IPS-11a (cell line): Measurements from ENCODE around the gene WDR7.
A peak's percentile ranks its signal among the peaks of the same experiment; 100 is the strongest.

Experiments
- H3K4me3 ChIP-seq: one replicate; pipeline ENCODE4 v1.5.1; 2013; ENCODE audit warnings: low read depth, low read length, control low read depth

The WDR7 gene

DNA sequence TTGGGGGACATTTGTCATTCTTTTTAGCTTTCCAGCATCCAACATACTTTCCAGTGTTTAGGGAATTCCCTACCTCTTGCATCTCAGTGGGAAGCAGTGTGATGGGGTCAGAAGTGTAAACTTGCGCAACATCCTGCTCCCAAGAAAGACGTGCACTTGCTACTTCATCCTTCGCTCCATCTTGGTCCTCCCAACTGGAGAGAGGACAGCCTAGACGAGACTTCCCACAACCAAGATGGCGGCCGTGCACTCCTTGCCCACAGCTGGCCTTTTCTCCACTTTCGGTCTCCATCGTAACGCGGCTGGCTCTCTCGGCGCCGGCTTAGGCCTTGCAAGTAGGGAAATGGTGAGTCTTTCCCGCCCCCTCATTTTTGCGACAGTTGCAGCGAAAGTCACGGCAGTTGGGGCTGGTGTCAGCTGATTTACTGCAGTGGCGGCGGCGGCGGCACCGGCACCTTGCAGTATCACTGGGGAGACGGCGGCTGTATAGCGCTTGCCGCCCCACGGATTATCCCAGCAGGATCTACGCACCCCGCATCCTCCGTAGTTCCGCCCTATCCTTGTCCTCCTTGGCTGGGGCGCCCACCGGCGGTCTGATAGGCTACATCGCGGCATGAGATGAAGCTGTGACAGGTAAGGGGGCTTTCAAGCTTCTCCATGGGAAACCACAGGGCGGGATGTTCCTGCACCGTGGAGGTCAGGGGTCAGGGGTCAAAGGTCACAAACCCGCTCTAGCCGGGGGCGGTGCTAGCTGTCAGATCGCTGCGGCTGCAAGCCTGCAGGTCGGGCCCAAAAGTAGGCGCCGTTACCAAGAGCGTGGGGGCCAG, at the start of gene WDR7:
Gene WDR7, plus strand, starts transcription at position 416 of the 827 bp plus-strand sequence. CDS start 21,157 bp downstream, outside the sequence.
- H3K4me3 ChIP-seq, result peak within 1 kb of the TSS; percentile 92

DNA sequence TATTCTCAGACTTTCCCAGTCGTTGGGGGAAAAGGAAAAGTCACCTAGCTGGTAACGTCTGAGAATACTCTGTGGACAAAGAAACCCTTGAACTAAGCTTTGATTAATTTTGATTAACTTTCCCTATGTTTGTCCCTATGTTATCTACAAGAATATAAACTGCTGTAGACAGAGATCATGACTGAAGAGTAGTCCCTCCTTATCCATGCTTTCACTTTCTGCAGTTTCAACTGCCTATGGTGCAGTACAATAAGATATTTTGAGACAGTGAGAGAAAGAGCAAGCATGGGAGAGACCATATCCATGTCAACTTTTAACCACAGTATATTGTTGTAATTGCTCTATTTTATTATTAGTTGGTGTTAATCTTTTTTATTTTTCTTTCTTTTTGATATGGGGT, 44.5 kb upstream of the WDR7 start:
- H3K4me3 ChIP-seq, result no peak overlapping the region

DNA sequence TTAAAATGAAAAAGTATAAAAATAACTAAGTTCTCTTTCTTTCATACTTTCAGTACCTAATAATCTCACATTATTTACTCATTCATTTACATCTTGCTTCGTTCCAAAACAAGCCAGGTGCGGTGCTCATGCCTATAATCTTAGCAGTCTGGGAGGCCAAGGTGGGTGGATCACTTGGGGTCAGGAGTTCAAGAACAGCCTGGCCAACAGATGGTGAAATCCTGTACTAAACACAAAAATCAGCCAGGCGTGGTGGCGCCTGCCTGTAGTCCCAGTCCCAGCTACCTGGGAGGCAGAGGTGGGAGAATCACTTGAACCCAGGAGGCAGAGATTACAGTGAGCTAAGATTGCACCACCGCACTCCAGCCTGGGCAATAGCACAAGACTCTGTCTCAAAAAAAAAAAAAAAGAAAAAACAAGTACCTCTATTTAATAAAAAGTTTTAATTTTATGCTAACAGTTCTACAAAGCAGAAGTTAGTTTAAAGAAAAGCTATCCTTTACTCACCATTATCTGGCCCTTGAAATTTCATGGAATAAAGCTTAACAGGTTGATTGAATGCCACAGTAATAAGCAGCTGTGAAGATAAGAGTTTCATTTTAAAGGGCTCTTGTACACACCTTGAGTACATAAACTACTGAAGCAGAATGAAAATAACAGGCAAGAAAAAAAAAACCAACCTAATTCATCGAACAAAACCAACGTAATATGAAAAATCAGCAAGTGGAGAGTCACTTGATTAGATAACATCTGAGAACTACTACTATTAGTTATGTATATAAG, 35.2 kb upstream of the WDR7 start:
- H3K4me3 ChIP-seq, result no peak overlapping the region

DNA sequence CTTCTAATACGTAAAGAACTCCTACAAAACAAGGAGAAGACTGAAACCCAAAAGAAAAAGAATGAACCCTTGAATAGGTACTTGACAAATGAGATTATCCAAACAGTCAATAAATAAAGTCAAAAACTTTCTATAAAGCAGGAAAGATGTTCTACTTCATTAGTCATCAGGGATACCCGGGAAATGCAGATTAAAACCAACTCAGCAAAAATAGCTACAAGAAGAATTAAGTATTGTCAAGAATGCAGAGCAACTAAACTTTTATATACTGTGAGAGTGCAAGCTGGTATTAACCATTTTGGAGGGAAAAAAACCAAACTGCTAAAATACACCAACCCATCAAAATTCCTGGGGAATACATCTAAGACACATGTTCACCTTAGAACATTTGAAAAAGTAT, 23.2 kb upstream of the WDR7 start:
- no peak overlapping the region for H3K4me3 ChIP-seq

DNA sequence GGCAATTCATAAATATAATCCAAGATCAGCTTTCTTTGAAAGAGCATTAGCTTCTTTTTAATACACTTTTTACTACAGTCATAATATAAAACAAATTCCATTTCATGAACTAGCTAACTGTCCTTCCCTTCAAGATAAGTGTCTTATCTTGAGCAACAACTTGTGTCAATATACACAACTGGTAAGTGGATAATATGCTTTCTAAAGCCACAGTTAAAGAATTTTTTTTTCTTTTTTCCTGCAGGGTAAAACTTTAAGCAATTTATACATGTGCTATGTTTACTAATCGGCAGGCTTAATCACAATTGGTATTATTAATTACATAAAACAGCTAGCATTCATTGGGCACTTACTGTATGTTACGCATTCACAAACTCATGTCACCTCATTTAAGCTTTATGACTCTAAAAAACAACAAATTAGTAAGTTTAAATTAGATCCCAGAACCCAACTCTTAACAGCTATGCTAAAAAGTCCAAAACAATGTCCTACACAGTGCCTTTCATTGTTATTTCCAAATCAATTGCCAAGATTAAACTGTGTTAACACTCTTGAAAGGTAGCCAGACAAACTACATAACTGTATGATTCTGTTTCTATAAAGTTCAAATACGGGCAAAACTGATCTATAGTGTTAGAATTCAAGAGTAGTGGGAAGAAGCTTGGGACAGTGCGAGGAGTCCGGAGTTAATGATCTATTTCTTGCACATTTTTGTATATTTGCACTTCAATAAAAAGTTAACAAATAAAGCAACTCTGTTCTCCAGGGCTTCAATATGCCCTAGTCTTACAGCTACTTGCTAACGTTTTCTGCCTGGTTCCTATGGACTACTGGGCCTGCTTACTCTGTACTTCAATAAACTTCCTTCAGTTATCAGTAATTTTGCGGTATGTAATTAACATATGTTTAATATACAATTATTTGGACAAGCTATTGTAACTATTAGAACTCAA, 18.8 kb upstream of the WDR7 start:
- no peak overlapping the region for H3K4me3 ChIP-seq

DNA sequence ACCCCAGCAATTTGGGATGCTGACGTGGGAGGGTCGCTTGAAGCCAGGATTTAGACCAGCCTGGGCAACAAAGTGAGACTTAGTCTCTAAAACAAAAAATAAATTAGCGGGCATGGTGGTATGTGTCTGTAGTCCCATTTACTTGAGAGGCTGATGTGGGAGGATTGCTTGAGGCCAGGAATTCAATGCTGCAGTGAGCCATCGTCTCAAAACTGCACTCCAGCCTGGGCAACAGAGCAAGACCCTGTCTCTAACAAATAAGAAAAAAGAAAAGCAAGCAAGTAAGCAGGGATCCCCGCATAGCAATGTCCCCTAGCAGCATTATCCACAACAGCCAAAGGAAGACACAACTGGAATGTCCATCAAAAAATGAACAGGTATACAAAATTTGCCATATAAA, 16.2 kb upstream of the WDR7 start:
- H3K4me3 ChIP-seq, result no peak overlapping the region

DNA sequence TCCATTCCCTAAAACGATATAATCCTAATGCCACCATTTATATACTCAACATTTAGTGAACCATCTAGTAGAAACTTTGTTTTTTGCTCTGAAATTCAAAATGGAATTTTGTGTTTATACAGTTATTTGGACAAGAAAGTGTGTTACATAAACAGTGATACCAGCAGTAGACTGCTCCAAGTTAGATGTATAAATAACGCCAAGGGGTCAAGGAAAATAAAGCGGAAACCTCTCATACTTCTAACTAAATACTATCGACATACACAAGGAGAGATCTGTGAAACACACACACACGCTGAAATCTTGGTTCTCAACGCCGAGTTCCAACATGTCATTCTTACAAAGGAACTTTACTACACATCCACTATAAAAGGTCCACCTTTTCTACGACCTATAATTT, 14.0 kb upstream of the WDR7 start:
- H3K4me3 ChIP-seq, result peak overlapping the region; percentile 96

DNA sequence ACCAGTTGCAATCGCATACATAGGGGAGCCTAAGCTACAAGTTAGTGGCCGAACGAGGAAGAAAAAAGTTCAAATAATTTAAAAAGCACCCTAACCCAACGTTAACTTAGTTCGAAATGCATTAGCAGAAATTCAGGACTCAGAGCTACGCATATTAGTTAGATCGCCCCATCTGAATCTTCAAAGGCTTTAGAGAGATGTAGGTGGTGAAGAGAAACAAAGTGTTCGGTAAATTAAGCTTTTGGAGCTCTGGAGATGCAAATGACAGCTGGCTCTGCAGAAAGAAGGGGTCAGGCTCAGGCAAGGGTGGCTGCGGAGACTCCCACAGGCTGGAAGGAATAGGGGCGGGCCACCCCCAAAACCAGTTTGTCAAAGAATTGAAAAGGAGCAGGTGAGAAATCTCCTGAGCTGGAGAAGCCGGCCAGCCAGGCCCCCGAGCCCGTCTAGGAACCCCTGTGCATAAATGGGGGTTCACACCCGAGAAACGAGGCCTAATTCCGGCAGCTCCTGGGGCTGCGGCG, 13.4 kb upstream of the WDR7 start:
- H3K4me3 ChIP-seq, result peak overlapping the region; percentile 96

DNA sequence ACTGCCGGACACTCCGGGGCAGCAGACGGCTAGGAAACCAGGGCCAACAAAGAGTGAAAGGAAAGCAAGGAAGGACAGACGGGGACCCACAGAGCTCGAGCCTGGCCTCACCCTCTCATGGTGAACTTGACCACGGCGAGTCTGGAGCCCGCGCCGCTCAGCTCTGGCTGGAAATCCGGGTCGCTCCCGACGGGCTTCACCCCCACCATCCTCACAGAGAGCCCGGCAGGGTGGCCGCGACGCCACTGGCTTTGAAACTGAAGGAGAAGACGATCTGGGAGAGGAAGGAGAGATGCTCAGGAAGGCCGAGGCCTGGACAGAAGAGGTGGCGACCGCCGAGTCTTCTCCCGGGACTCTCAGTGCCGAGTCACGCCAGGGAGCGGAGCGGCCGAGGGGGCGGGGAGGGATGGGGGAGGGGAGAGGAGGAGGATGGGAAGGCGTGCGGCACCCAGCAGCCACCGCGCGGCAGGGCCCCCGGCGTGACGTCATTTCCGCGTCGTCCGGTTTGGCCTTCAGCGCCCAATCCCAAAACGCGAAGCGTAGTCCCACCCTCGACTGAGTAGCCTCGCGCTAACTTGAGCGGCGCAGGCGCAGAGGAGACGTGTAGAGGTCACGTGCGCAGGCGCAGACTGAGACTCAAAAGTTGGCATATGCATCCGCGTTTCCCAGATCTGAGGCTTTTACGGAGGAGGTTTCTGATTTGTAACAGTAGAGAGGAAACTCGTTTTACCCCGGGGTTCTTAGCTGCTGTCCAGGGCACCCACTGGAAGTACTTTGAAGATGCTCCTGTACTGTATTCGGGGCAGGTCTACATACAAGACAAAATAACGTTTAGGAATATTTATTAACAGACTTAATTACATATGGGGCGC, 12.7 kb upstream of the WDR7 start, which contains the start of gene TXNL1:
Gene TXNL1, minus strand, starts transcription at position 361 of the 872 bp plus-strand sequence. Its CDS starts 152 bp downstream, at position 209.
- H3K4me3 ChIP-seq, result peak within 1 kb of the TSS; percentile 96

DNA sequence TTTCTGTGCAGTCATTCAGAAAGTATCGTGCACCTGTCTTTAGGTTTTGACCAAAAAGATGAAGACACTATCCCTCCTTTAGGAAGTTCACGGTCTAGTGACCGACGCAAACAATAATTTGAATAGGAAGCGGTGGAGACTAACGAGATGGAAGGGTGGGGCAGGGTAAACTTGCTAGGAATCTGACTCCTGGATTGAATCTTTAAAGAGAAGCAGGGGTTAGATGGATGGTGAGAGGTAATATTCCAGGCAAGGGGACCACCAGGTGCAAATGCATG, 12.1 kb upstream of the WDR7 start:
- peak overlapping the region; percentile 43 for H3K4me3 ChIP-seq

DNA sequence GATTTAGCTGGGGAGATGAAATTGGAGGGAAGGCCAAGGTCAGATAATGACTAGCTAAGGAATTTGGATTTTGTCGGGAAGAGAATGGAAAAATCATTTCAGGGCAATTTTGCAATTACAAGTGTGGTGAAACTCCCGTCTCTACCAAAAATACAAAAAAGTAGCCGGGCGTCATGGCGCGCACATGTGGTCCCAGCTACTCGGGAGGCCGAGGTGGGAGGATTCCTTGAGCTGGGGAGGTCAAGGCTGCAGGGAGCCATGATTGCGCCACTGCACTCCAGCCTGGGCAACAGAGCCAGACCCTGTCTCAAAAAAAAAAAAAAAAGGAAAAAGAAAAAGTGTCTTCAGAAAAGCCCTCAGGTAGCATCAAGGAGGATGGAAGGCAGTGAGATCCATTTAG, 11.6 kb upstream of the WDR7 start:
- no peak overlapping the region for H3K4me3 ChIP-seq

DNA sequence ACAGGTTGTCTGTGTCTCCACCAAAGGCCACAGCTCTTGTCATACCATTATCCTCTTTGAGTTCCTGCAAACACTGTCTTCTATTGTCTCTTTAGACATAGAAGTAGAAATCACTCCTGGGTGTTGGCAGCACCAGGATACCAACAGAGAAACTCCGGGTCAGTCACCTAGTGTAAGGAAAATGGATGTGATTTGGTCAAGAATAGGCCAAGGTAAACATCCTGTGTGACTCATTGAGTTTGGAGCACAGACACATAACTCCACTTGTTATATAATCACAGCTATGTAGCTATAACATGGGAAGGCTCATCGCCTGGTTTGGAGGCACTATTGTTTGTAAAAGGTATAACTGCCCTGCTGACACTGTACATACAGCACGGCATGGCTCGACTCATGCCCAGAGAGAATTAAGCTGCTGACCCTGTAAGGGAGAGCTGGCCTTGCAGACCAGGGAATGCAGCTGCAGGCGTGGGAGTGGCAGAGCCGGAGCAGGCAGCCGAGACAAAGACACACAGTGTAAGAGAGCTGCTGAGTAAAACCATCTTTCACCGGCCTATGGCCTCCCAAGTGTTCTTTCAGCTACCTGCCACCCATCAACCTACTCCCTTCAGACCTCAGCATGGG, 9.3 kb upstream of the WDR7 start:
- H3K4me3 ChIP-seq, result no peak overlapping the region

DNA sequence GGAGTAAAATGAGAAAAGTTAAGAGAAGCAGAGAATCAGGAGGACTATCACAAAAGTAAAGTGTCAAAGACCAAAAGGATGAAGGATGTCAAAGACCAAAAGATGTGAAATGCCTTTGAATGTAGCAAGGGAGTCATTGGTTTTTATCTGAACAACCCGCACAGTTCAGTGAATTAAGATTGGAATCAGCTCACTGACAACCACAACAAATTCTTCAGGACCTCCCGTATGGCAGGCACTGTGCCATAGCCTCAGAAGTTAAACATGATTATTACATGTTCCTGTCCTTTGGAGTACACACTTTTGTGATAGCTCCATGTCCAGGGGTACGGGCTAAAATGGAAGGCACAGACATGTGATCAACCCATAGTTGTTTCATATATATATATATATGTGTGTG, 7.8 kb upstream of the WDR7 start:
- H3K4me3 ChIP-seq, result no peak overlapping the region

DNA sequence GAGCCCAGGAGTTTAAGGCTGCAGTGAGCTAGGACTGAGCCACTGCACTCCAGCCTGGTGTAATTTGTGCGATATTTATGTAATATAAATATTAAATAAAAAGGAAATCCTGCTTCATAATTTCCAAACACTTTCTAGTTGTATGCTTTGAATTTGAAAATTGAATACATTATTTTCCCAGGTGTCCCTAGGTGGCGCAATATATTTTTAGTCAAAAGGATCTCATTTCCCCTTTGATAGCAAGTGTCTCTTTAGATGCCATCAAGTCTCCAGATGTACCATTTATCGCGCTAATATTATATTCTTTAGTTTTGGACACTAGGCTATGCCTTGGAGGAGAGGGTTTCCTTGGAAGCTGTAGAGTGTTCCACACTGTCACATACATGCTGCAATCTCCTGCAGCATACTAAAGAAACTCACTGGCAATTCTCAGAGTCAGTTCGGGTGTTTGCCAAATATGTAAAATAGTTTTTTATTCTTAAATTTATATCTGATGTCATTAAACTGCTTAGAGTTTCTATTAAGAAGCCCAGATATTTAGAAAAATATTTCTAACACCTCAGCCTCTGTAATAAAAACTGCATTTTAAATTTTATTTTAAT, 5.6 kb upstream of the WDR7 start:
- H3K4me3 ChIP-seq, result no peak overlapping the region

DNA sequence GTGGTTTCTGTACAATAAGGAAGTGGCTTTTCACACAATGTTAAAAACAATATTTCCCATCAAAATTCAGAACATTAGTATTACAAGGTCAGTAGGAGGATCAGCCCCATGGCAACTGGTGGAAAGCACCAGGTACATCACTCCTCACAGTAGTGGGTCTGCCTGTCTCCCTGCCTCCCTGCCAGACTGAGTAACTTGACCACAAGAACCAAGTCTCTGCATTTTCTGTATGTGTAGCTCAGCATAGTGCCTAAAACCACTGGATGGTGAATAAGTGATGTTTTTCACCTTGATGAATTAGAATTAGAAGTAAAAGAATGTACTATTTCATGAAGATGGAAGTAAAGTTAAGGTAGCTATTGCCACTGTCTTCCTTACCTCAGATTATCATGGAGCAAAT, 4.1 kb upstream of the WDR7 start:
- H3K4me3 ChIP-seq, result no peak overlapping the region

DNA sequence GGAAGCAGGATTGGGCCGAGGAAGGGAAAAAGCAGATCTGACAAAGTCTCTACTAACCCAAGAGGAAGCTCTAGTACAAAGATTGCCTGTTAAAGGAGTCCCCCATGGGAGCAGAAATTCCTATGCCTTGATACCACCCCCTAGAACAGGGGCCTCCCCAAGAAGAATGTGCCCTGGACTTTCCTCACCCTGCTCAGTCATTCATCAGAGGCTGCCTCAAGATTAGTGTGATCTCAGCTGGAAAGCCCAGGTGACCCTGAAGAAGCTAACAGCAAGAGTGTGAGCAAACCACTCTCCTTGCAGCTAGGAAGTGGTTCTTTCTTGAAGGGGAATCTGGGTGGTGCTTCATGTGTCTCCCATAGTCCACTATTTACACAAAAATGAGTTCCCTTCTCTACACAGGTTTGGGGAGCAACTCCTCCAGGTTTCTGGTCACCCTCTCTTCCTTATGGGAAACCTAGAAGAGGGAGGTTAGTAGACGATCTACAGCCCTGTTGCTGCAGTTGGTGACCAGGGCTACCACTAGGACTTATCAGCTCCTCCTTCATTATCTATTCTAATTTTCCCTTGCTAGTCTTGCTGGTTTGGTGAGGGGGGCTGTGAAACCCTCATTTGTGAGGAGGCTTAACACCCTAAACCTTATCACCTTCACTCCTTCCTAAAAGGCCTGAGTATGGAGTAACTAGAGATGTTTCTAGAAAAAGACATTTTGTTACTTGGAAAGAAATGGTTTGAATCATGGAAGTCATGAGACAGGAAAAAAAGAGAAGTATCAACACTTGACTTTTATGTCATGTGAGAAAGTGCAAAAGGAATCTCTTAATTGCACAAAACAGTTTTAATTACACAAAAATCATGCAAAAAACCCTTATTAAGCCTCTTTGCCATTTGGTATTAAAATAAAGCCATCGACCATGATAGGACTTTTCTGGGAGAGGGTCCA, 2.9 kb upstream of the WDR7 start:
- no peak overlapping the region for H3K4me3 ChIP-seq

DNA sequence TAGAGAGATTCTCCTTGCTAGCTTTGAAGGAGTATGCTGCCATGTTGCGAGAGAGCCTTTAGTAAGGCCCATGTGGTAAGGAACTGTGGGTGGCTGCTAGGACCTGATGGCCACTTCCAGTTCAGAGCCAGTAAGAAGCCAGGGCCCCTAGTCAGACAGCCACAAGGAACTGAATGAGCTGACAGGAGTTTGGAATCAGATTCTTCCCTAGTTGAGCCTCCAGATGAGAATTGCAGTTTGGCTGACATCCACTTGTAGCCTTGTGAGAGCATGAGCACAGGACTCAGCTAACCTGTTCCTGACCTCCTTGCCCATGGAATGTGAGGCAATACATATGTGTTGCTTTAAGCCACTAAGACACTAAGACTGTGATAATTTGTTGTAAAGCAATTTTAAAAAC, 1.2 kb upstream of the WDR7 start:
- H3K4me3 ChIP-seq, result no peak overlapping the region

DNA sequence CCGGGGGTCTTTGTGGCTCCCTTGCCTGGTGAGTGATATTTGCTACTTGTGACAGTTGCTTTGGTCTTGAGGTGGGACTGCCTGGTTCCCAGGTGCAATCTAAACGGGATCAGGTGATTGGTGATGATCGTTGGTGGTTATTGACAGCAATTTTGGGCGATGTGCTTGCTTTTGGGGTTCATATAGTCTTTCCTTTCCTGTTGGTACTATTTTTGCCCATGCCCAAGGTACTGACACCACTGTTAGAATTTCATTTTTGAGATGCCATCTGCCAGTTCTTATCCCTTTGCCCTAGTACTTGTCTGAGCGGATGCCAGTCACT, 573 bp downstream of the WDR7 start:
- H3K4me3 ChIP-seq, result peak overlapping the region; percentile 92
